Neural progenitor cell (in vitro differentiated cells): ENCODE results near the gene SLC16A2.

Experiments
- CTCF ChIP-seq: fragments of 200-600 bp; sonication (generic); IDR thresholded peaks from 2 replicates; pipeline ENCODE4 v1.5.1; 2017; ENCODE audit warnings: antibody characterized with exemption, mild to moderate bottlenecking
- EZH2phosphoT487 ChIP-seq: fragments of 200-600 bp; sonication (generic); IDR thresholded peaks from 2 replicates; pipeline ENCODE4 v1.6.1; 2017; ENCODE audit warnings: antibody characterized with exemption

- TF ChIP-seq CTCF (no peak), EZH2phosphoT487 (no peak)
These were observed 32.1 kb upstream of the SLC16A2 start for GRCh38 chrX:74389016-74389722.
